Activated T-cell treated with anti-CD3 and anti-CD28 coated beads for 24 hours (primary cell): ENCODE measurements around the gene LRRC74A.

Experiments
- DNase-seq: peaks from one replicate; pipeline ENCODE4 v3.0.0-alpha.2; 2020; ENCODE audit warnings: low read depth

The LRRC74A gene

DNA sequence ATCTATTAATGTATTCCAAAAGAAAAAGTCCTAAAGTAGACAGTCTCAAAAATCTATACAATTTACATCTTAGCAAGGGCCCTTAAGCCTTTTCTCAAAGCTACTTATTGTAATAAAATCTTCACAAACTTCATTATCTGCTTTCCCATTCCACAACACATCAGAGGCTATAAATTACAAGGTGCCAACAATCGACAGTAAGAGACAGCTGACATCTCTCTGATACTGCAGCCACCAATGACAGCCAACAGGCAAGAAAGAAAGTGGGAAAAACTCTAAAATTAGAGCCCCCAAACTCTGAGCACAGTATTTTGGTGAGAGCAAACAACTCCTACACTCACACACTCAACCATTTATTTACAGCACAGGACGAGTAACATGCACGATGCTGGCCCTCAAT lies 15.7 kb upstream of the LRRC74A start:
- DNase-seq = no peak

DNA sequence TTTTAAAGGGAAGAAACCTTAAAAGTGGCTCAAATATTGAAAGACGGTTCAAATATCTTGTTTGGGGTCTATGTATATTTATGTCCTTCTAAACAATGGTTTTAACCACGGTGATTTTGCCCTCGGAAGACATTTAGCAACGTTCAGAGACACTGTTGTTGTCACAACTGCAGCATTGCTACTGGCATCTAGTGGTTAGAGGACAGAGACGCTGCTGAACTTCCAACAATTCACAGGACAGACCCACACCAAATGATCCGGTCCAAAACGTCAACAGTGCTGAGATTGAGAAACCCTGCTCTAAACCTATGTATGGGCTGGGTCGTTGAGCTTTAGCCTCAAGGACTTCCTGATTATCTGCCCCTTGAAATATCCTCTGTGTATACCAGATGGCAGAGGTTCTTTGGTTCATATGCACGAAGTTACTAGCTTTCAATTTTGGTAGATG lies 15.2 kb upstream of the LRRC74A start:
- peak; percentile 7 for DNase-seq

DNA sequence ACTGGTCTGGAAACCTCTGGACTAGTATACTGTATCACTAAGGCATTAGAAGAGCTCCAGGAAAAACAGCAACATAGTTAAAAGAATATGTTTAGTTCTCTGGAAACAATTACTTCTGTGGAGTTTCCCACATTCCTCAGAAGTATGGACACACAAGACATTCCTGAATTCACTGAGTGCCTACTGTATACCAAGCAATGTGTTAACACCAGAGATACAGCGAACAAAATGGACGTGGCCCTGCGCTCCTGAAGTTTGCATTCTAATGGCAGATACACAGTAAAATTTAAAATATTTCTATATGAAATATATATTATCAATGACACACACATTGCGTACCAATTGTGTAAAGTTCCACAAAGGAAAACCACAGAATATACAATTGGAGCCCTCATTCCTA lies 14.6 kb upstream of the LRRC74A start:
- DNase-seq = no peak

DNA sequence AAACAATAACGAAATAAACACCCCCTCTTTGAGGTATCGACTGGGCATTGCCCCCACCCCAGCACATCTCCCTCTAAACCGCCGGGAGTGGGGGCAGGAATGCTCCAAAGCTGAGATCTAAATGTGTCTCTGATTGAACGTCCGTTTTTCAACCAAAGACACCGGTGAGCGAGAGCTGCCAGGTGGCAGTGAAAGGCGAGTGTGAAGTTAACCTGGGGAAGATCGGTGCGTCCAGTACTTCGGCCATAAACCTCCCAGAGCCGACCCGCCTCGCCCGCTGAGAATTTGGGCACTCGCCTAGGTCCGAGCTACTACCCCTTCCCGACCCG lies 14.2 kb upstream of the LRRC74A start:
- peak; percentile 2 for DNase-seq

DNA sequence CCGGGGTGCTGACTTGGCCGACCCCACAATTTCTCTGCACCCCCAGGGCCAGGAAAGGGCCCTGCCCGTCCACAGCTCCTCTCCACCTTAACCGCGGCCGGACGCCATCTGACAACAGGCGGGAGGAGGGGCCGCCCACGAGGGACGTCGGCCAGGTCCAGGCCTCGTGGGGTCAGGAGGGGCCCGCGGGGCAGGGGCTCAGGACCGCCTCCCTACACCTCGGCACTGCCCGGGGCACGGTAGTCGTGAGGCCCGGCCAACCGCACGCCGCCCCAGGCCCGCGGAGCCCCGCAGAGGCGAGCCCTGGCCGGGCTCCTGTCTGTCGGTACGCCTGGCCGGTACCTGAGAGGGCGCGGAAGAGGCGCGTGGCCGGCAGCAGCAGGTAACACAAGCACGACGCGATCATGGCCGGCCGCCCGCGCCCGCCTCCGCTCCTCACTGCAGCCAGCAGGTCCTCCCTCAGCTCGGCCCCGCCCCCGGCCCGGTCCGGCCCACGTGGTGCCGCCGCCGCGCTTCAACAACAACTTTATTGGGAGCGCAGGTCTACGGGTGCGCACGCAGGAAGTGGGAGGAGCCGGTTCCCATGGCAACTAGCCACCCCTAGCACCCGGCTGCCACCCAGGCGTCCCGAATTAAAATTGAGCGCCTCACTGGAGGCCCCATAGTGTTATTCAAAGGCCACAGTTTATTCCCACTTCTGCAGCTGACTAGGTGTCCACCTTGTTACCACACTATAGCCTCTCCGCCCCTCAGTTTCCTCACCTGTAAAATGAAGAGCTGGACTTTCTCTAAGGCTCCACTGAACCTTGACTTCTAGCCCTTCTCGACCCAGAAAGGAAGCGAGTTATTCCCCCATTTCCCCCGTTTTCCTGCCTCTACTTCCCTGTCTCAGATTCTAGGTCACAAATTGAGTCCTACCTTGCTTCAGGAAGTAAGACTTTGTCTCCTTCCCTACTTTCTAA lies 13.5 kb upstream of the LRRC74A start, which contains the start of gene ANGEL1:
TSS of gene ANGEL1 (minus strand) at position 461 of the 962 bp plus-strand sequence. CDS start at position 406, 55 bp downstream.
- peak; percentile 95 for DNase-seq

DNA sequence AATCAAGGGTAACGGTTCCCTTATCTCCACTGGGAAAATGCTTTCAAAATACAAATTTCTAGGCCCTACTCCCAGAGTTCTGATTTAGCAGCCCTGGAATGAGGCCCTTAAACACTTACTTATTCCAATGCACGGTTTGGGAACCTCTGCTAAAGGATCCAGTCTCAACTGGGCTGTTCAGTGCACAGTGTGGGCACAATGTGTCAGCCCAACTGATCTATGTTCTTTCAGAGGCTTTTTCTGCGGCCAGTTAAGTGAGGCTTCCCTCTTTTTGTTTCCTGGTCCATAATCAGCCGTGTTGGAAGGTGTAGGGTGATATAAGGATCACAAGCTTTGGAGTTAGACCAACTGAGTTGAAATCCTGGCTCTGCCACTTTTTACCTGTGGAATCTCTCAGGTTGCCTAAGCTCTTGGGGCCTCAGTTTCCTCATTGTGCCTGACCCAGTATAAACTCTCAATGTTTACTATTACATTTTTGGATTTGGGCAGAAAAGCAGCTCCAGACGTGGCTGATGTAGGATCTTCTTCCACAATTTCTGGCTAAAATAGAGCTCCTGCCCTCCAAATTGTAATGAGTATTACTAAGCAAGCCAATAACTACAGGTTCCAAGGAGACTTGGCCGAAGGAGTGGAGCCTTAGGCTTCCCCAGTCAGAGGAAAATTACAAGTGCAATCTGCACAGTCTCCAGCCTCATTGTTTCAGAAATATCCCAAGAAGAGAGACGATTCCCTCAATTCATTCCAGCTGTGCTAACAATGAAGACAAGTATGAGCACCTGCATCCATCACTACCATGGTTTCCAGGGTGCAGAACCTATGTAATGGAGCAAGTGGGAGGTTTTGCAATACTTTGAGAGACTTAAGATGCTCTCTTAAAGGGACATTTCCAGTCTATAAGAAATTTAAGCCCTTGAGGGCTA lies 11.2 kb upstream of the LRRC74A start:
- no peak for DNase-seq

DNA sequence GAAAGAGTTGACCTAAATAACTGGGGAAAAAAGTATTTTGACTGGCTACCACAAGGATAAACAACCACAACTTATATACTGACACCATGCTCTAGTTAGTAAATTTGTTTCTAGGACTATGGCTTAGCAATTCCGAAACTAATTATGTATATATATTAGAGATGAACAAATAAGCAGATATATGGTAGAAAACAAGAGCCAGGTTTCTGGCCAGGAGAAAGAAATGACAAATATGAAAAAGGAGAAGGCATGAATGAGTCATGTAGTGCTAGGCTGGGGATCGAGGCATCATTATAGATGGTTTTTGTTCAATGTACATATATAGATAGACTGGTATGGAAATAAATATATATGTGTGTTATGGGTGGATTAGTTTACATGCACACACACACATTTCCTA lies 5.5 kb upstream of the LRRC74A start:
- DNase-seq = no peak

DNA sequence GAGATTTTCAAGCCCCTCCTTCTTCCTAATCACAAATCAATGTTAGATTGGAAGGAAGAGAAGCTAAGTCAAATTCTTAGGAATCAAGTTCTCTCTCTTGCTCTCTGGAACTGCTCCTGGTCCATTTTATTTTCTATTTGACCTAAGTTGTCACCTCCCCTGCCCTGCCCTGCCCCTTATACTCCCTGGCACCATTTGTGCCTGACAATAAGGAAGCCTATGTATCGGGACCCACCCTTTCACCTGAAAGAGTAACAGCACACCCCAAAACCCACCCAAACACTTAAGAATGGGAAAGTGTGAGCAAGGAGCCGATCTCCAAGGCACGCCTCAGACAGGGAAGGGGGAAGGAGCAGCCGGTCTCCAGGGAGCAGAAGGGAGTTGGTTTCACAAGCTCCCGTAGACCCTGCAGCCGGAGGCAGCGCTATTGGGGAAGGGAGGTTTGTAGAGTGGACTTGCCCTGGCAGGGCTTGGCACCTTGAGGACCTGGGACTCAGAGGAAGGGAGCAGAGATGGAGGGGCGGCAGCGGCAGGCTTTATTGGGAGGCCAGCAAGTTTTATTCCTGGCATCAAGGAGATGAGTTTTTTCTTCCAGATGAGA lies 1.6 kb downstream of the LRRC74A start:
- DNase-seq = no peak

DNA sequence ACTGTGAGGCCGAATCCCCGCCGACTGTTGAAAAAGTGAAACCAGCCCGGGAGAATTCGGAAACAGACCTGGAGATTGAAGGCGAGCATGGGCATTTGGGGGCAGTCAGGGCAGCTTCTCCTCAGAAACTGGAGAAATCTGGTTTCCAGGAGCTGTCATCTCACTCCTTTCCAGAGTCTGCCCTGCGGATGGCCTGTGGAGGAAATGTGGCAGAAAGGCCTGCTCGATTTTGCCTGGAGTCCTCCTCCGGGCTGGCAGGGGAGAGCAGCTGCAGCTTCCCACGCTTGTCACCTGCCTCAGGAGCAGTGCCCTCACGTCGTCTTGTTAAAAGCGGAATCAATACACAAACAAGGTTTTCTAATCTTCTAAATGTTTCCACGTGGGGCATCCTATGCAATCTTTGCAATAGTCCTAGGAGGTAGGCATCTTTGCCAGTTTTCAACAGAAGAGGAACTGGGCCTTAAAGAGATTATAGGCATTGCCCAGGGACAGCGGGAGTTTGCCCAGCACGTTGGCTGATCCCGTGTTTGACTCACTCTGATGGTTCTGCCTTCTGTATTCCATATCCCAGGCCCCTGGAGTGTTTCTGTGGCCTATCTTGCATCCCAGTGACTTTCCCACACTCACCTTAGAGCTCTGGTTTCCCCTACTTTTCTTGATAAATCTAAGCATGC lies 2.3 kb downstream of the LRRC74A start:
- no peak for DNase-seq

DNA sequence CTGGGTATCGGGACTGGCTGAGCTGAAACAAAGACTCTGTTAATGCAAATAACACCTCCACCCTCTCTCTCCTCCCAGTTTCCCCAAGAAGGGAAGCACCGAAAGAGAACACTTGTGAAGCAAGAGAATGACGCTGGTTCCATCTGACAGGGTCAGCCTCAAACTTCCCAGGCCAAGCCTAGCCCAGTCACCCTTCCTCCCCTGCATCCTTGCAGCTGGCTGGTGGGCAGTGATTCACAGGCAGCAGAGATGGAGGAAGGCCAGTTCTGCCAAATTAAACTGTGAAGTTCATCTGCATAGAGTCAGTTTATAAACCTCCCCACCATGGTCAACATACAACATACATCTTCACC lies 2.8 kb downstream of the LRRC74A start:
- DNase-seq = no peak

DNA sequence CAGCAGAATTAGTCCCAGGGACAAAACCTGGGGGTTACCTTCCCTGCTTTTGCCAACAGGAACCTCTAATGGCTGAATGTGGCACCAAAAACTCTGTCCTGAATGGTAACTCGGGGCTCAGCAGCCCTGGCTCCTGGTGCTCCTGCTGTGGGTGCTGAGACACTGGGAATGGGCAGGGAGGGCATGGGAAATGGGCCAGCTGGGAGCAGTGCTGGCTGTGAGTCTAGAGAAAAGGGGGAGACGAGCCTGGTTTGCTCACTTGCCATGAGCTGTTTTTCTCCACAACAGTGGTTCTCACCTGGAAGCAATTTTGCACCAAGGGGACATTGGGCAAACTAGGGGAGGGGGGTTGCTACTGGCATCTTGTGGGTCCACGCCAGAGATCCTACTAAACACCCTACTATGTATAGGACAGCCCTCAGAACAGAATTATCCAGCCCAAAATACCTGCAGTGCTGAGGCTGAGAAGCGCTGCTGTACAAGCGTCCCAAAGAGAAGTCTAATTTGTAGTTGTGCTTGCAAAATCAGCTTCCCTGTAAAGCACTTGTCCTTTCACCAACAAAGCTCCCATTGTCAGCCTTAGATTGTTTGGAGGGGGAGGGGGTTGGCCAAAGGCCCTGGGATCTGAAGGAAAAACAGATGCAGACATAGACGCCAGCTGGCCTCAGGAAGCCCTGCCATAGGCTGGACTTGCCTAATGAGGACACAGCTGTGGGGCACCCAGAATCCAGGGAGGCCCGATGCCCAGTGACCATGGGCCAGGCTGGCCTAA lies 3.6 kb downstream of the LRRC74A start:
- no peak for DNase-seq

DNA sequence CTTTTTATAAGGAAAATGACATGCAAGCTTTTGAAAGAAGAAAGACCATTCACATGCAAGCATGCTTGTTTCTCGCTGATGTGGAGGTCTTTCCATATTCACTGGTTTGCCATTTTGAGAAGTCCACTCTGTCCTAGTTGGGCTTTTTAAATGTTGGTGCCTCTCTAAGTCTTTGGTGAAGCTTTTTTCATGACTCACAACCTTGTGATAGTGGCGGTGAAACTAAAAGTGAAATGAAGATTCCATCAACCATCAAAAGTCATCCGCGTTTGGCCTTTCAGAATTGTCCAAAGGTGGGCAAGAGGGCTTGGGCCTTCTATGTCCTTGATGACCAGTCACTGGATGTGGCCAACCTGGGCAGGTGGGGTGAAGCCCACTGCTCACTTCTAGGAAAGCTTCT lies 4.3 kb downstream of the LRRC74A start:
- DNase-seq = no peak

DNA sequence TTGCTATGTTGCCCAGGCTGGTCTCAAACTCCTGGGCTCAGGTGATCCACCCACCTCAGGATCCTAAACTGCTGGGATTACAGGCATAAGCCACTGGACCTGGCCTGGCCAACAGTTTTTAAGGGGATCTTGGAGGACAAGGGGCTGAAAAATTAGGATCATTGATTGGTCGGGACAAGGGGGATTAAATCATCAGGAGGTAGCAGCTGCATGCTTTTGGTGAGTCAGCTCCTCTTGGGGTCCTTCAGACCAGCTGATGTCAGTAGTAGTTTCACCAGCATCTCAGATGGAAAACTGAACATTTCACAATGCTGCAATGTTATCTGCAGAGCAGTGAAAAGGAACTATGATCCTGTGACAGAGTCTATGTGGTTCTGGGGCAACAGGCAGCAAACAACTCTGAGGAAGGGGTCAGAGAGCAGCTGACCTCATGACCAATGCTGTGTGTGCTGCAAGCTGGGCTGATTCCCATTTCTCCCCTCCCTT lies 6.3 kb downstream of the LRRC74A start:
- DNase-seq = no peak

DNA sequence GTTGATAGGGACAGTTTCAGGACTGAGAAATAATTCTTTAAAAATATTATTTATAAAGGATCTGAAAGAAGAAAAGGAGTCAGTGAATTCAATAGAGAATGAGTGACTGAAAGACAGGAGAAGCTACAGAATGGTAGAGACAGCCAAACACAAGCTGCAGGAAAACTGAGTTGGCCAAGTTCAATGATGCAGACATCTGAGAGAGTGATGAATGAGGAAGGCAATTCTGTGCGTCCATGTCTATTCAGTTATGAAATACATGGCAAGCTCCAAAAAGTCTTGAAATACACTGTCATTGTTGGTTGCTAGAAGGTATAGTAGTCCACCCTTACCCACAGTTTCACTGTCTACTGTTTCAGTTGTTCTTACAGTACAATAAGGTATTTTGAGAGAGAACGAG lies 6.8 kb downstream of the LRRC74A start:
- DNase-seq = no peak

DNA sequence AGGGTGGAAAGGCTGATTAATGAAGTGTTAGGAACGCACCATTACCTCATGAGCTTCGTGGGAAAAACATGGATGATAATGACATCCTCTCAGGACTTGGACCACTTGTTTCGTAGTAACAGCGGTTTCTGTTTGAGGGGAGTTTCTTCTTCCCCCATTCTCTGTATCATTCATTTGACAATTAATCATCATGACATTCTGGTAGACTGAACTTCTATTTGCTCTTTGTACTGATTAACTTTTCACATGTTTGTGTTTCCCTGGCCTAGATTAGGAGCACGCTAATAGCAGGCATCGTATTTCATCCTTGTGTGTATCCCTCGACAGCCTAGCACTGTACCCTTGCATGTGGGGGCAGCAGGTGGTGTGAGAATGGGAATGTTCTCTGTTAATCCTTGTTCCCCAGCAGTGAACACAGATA lies 8.0 kb downstream of the LRRC74A start:
- no peak for DNase-seq

DNA sequence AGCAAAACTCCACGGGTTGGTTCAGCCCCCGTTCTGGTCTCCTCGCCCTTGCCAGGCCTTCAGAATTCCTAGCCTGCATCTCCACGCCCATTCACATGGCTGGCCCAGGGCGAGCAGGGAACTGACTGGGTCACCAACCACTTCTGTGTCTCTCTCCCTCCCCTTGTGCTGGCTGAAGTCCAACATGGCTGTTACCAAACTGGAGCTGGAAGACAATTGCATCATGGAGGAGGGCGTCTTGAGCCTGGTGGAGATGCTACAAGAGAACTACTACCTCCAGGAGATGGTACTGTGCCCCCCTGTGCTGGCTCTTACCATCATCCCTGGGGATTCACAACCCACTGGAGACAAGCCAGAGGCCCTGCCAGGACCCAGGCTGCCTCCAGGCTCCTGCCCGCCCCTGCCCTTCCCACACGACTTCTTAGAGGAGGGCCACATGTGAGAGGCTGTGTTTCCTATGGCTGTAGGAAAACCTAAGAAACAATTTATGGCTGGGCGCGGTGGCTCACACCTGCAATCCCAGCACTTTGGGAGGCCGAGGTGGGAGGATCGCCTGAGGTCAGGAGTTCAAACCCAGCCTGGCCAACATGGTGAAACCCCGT lies 9.9 kb downstream of the LRRC74A start:
- no peak for DNase-seq

DNA sequence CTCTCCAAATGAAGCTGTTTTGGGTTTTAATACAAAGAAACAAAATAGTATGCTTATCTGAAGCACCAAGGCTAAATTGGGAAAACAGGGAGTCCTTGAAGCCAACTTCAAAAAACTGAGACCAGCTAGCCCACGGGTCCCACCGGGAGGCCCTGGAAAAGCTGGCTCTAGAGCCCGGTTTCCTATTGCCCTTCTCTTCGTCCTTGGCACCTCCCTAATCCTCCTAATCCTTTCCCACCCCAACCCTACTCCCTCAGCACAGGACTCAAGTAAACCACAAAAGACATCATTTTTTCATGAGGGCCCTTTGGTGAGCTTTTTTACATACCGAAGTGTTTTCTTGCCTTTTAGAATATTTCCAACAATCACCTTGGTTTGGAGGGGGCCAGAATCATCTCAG lies 11.3 kb downstream of the LRRC74A start:
- DNase-seq = no peak

DNA sequence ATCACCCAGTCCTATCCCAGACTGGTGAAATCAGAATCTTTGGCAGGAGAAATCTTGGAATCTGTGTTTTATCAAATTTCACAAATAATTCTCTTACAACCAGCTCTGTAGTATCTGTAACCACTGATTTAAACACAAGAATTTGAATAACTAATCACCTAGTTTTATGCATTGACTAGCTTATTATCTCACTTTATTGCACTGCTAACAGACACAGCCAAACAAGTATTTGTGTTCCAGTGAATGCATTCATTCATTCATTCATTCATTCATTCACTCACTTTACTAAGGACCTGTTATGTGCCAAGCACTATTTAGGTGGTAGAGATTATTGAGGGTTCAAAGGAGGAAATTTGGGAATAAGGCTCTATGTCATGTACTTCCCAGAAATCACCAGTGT lies 16.2 kb downstream of the LRRC74A start:
- no peak for DNase-seq

DNA sequence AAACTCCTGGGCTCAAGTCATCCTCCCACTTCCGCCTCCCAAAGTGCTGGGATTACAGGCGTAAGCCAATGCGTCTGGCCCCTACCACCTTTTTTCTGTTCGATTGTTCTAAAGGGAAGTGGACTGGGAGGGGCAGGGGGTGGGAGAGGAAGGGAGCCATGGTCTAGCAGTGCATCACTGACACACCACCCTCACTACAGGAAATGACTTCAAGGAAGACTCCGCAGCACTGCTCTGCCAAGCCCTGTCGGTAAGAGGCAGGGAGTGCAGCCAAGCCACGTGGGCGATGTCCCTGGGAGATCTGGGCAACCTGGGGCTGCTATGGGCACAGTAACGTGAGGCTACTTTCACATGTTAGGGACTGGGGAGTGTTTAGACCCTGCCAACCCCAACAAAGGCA lies 18.0 kb downstream of the LRRC74A start:
- DNase-seq = peak; percentile 44

DNA sequence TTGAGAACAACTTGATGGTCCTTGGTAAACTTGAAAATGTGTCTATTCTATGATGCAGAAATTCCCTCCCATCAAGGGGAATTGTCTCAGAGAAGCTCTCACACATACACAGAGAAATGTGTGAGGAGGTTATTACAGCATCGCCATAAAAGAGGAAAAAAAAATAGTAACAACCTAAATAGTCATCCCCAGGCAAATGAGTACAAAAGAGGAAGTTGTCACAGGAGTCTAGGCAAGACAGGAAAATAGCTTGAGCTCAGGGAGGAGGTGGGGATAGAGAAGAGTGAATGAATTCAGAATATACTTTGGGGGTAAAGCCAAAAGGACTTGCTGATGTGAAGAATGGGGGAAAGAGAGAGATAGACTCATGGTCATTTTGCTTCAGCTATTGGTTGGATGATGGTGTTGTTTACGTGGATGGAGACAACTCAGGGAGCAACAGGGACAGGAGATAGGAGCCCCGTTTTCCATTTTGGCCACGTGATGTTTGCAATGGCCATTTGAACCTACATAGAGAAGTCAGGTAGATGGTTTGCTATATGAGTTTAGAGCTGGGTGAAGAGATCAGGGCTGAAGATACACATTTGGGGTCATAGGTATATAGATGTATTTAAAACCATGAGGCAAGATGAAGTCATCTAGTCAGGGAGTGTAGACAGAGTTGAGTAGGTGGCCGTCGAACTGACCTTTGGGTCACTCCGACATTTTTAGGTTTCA lies 20.3 kb downstream of the LRRC74A start:
- no peak for DNase-seq
